ENCODE measurements around the gene SETDB1. TPM values are rescaled to one million over a fixed set of nuclear protein-coding genes. Genes with fewer than 3 reads are reported as not detected.
"Not testable (repeated sequence)": the region's sequence is repeated elsewhere in the genome, so short reads cannot be mapped to it uniquely, and the experiment has no call there.

The SETDB1 gene
- 10 to 100 TPM; 12.5 to 28.0 (median 17.5) TPM for total RNA-seq
- 10 to 100 TPM; 12.7 to 12.9 TPM for polyA plus RNA-seq
- long read RNA-seq, donor 1, partial matches to known transcripts = 4 of 7 reads
- long read RNA-seq, donor 1, other reads (novel, unspliced or antisense) = 3 of 7 reads
- long read RNA-seq, donor 2, partial matches to known transcripts = 10 of 19 reads
- long read RNA-seq, donor 2, other reads (novel, unspliced or antisense) = 8 of 19 reads
- long read RNA-seq, donor 3, partial matches to known transcripts = 2 of 5 reads
- long read RNA-seq, donor 3, other reads (novel, unspliced or antisense) = 3 of 5 reads

GRCh38 chr1:150926097-150926741 is at the start of gene SETDB1:
TSS of gene SETDB1 (plus strand) at chr1:150926363. CDS start at chr1:150927715, 1,352 bp downstream.
- Histone ChIP-seq H3K4me3 (peak within 1 kb of the TSS; percentile 50 to 92 (median 74)), H3K9me3 (peaks cover 0 to 5% (median 0%) of the 10 kb centered on the region in 12 donors), H3K36me3 (peaks cover 0 to 39% (median 37%) of the 10 kb centered on the region in 9 donors), H3K27ac (peak within 1 kb of the TSS; percentile 51 to 92 (median 79)), H3K27me3 (no peaks in the 10 kb centered on the region), H3K4me1 (peaks cover 0 to 30% (median 10%) of the 10 kb centered on the region in 12 donors)
- intact Hi-C loops (cut with DNase I) = loop anchor here in 6 of 10 donors (1.0 to 10.0 kb wide), 7 partner anchors 39 to 364 kb away; partner anchors contain the start of genes ARNT (in 5 of the 6), CERS2 (in 3 of the 6) and CTXND2 (in 1 of the 6)
- ATAC-seq = peak; percentile 98 to 99 (median 99)
- peak in 3 of 12 donors; percentile 13 to 36 (median 26) for TF ChIP-seq CTCF (IDR thresholded peaks at IDR 0.05)
- peak in 1 of 2 donors; percentile 38 for TF ChIP-seq POLR2A (IDR thresholded peaks at IDR 0.05)
- WGBS, 4 donors = 0 to 1% (median 1%) methylated on average over 36 to 39 of the region's 39 CpGs
- DNase-seq = peak; percentile 95 to 97 (median 96)

GRCh38 chr1:150878931-150879330 is 47.2 kb upstream of the SETDB1 start:
- not testable (repeated sequence) for DNase-seq, H3K27ac ChIP-seq
- 85 to 90% (median 88%) methylated on average over 2 of the region's 2 CpGs for WGBS, 4 donors

GRCh38 chr1:150881331-150882070 is 44.7 kb upstream of the SETDB1 start:
- TF ChIP-seq CTCF (IDR thresholded peaks at IDR 0.05) = no peak
- no peak for TF ChIP-seq POLR2A (IDR thresholded peaks at IDR 0.05)
- intact Hi-C loops (cut with DNase I) = no loop called here
- 70 to 86% (median 79%) methylated on average over 2 of the region's 2 CpGs for WGBS, 4 donors
- no peaks in the 10 kb centered on the region for H3K9me3 ChIP-seq
- ATAC-seq = peak in 2 of 4 donors; percentile 74 to 77
- peaks cover 0 to 9% (median 0%) of the 10 kb centered on the region in 12 donors for H3K4me1 ChIP-seq
- H3K27me3 ChIP-seq = no peaks in the 10 kb centered on the region
- DNase-seq = no peak
- no peaks in the 10 kb centered on the region for H3K36me3 ChIP-seq
- H3K4me3 ChIP-seq = no peak overlapping the region
- H3K27ac ChIP-seq = peak overlapping the region in 7 of 12 donors; percentile 9 to 64 (median 53)

More at GRCh38 chr1:150878931-150879330, 47.2 kb upstream of the SETDB1 start:
- not testable (repeated sequence) for H3K36me3 ChIP-seq, ATAC-seq, H3K9me3 ChIP-seq, H3K27me3 ChIP-seq, H3K4me3 ChIP-seq
- H3K4me1 ChIP-seq = peaks cover 0 to 22% (median 9%) of the 10 kb centered on the region in 12 donors
- intact Hi-C loops (cut with DNase I) = loop anchor here in 5 of 10 donors (2.0 to 10.0 kb wide), 4 partner anchors 46 to 93 kb away; partner anchors contain the start of genes SETDB1 (in 3 of the 5) and CERS2 (in 1 of the 5)

- WGBS, 4 donors = 89 to 92% (median 91%) methylated on average over 5 of the region's 5 CpGs
- H3K9me3 ChIP-seq; H3K27me3 ChIP-seq; H3K36me3 ChIP-seq; H3K4me3 ChIP-seq; H3K27ac ChIP-seq; H3K4me1 ChIP-seq; ATAC-seq; DNase-seq; intact Hi-C loops (cut with DNase I): not testable (repeated sequence)
These were observed 43.0 kb upstream of the SETDB1 start for GRCh38 chr1:150883121-150883520.
